Loucy (cell line): Measurements from ENCODE around the gene IRF3.

Experiments used
- H2AFZ ChIP-seq: fragments of 200-600 bp; sonication (generic); 2 replicates; pipeline ENCODE4 v1.6.0; 2016; ENCODE audit warnings: antibody characterized with exemption, mild to moderate bottlenecking, low read length, moderate library complexity
- H3F3A ChIP-seq: fragments of 200-600 bp; 2 replicates; pipeline ENCODE4 v1.6.0; 2016; ENCODE audit warnings: antibody characterized with exemption, low read depth, mild to moderate bottlenecking
- H3K27me3 ChIP-seq: fragments of 200-600 bp; sonication (generic); 2 replicates; pipeline ENCODE4 v1.6.1; 2014; ENCODE audit warnings: low read length, mild to moderate bottlenecking; ENCODE audit not compliant: insufficient read depth, poor library complexity, severe bottlenecking
- H3K36me3 ChIP-seq: fragments of 200-600 bp; sonication (generic); 2 replicates; pipeline ENCODE4 v1.6.1; 2016; ENCODE audit warnings: low read length; ENCODE audit not compliant: insufficient read depth
- H3K4me1 ChIP-seq: fragments of 200-600 bp; sonication (generic); 2 replicates; pipeline ENCODE4 v1.5.1; 2014; ENCODE audit warnings: low read length, mild to moderate bottlenecking; ENCODE audit not compliant: insufficient read depth, poor library complexity, severe bottlenecking
- H3K4me2 ChIP-seq: fragments of 200-600 bp; sonication (generic); 2 replicates; pipeline ENCODE4 v1.6.0; 2014; ENCODE audit warnings: antibody characterized with exemption, low read length, low read depth, mild to moderate bottlenecking; ENCODE audit not compliant: poor library complexity, severe bottlenecking
- H3K4me3 ChIP-seq: fragments of 200-600 bp; sonication (generic); 2 replicates; pipeline ENCODE4 v1.5.1; 2014; ENCODE audit warnings: low read length, mild to moderate bottlenecking, mixed read lengths; ENCODE audit not compliant: poor library complexity, severe bottlenecking
- H3K79me2 ChIP-seq: fragments of 200-600 bp; sonication (generic); 2 replicates; pipeline ENCODE4 v1.6.1; 2014; ENCODE audit warnings: low read length; ENCODE audit not compliant: insufficient read depth
- H3K9ac ChIP-seq: fragments of 200-600 bp; sonication (generic); 2 replicates; pipeline ENCODE4 v1.6.0; 2014; ENCODE audit warnings: mild to moderate bottlenecking, low read depth, low read length, moderate library complexity; ENCODE audit not compliant: poor library complexity, severe bottlenecking
- H3K9me2 ChIP-seq: fragments of 200-600 bp; sonication (generic); replicated peaks from 2 replicates; pipeline ENCODE4 v1.6.1; 2016; ENCODE audit warnings: low read depth, low read length, mixed read lengths
- H3K9me3 ChIP-seq: fragments of 200-600 bp; sonication (generic); 2 replicates; pipeline ENCODE4 v1.6.1; 2014; ENCODE audit warnings: mild to moderate bottlenecking, antibody characterized with exemption, low read length, low read depth; ENCODE audit not compliant: insufficient read depth
- H4K20me1 ChIP-seq: fragments of 200-600 bp; sonication (generic); 2 replicates; pipeline ENCODE4 v1.6.0; 2014; ENCODE audit warnings: antibody characterized with exemption, low read length, mild to moderate bottlenecking; ENCODE audit not compliant: insufficient read depth, poor library complexity, severe bottlenecking
- EZH2phosphoT487 ChIP-seq: fragments of 200-600 bp; IDR thresholded peaks from 2 replicates; pipeline ENCODE4 v1.6.1; 2018; ENCODE audit warnings: antibody characterized with exemption, mild to moderate bottlenecking, moderate library complexity, borderline replicate concordance
- TF ChIP-seq, protein P1 (sequence below): fragments of 200-600 bp; sonication (generic); conservative IDR thresholded peaks from 2 replicates; pipeline ENCODE4 v1.5.1; 2014; ENCODE audit warnings: mild to moderate bottlenecking, antibody characterized with exemption, low read length

The IRF3 gene

DNA sequence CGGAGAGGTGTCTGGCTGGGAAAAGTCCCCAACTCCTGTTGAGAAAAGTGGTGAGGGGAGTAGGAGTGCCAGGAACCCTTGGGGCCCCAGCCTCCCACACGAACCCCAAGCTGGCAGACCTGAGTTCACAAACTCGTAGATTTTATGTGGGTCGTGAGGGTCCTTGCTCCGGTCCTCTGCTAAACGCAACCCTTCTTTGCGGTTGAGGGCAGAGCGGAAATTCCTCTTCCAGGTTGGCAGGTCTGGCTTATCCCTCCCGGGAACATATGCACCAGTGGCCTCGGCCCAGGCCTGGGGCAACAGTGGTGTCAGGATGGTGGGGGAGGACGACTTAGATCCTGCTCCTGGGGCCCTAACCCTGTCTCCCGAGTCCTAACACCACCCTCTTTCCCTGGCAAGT, 2.4 kb downstream of the IRF3 start:
- peaks cover 21% of the 10 kb centered on the region for H3K4me1 ChIP-seq
- no peaks in the 10 kb centered on the region for H3F3A ChIP-seq
- H3K9ac ChIP-seq = no peak overlapping the region
- no peaks in the 10 kb centered on the region for H3K27me3 ChIP-seq
- no peak overlapping the region for H2AFZ ChIP-seq
- peak overlapping the region; percentile 97 for H3K4me3 ChIP-seq
- H4K20me1 ChIP-seq = peaks cover 17% of the 10 kb centered on the region
- H3K4me2 ChIP-seq = peak overlapping the region; percentile 93
- H3K9me2 ChIP-seq = no peaks in the 10 kb centered on the region
- TF ChIP-seq, protein P1, sequence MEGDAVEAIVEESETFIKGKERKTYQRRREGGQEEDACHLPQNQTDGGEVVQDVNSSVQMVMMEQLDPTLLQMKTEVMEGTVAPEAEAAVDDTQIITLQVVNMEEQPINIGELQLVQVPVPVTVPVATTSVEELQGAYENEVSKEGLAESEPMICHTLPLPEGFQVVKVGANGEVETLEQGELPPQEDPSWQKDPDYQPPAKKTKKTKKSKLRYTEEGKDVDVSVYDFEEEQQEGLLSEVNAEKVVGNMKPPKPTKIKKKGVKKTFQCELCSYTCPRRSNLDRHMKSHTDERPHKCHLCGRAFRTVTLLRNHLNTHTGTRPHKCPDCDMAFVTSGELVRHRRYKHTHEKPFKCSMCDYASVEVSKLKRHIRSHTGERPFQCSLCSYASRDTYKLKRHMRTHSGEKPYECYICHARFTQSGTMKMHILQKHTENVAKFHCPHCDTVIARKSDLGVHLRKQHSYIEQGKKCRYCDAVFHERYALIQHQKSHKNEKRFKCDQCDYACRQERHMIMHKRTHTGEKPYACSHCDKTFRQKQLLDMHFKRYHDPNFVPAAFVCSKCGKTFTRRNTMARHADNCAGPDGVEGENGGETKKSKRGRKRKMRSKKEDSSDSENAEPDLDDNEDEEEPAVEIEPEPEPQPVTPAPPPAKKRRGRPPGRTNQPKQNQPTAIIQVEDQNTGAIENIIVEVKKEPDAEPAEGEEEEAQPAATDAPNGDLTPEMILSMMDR = no peak
- no peak for TF ChIP-seq EZH2phosphoT487
- no peaks in the 10 kb centered on the region for H3K9me3 ChIP-seq
- H3K36me3 ChIP-seq = peaks cover 34% of the 10 kb centered on the region; the same call in 1 of the 2 replicates
- peaks cover 42% of the 10 kb centered on the region for H3K79me2 ChIP-seq

DNA sequence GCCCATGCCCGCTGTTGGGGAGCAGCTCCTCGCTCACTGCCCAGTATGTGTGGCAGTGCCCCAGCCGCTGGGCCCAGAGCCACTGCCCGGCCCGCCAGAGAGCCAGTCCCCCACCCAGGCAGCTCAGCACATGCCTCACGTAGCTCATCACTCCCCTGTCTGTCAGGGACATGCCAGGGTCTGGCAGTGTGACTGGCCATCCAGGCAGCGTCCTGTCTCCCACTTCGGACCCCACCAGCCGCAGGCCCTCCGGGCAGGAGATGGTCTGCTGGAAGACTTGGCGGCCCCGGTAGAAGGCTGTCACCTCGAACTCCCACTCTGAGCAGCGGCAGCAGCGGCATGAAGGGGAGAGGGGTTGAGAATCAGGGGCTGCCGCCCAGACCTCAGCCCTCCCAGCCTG, 3.6 kb downstream of the IRF3 start:
- peaks cover 41% of the 10 kb centered on the region for H3K79me2 ChIP-seq
- no peaks in the 10 kb centered on the region for H3K9me3 ChIP-seq
- H3K9me2 ChIP-seq = no peaks in the 10 kb centered on the region
- no peak overlapping the region for H3K4me2 ChIP-seq
- peaks cover 14% of the 10 kb centered on the region for H3K4me1 ChIP-seq
- no peak overlapping the region for H3K9ac ChIP-seq
- H2AFZ ChIP-seq = no peak overlapping the region
- TF ChIP-seq EZH2phosphoT487 = no peak
- TF ChIP-seq, protein P1 = no peak
- peaks cover 37% of the 10 kb centered on the region; the same call in 1 of the 2 replicates for H3K36me3 ChIP-seq
- H4K20me1 ChIP-seq = peaks cover 17% of the 10 kb centered on the region
- H3F3A ChIP-seq = no peaks in the 10 kb centered on the region
- H3K4me3 ChIP-seq = no peak overlapping the region
- H3K27me3 ChIP-seq = no peaks in the 10 kb centered on the region

DNA sequence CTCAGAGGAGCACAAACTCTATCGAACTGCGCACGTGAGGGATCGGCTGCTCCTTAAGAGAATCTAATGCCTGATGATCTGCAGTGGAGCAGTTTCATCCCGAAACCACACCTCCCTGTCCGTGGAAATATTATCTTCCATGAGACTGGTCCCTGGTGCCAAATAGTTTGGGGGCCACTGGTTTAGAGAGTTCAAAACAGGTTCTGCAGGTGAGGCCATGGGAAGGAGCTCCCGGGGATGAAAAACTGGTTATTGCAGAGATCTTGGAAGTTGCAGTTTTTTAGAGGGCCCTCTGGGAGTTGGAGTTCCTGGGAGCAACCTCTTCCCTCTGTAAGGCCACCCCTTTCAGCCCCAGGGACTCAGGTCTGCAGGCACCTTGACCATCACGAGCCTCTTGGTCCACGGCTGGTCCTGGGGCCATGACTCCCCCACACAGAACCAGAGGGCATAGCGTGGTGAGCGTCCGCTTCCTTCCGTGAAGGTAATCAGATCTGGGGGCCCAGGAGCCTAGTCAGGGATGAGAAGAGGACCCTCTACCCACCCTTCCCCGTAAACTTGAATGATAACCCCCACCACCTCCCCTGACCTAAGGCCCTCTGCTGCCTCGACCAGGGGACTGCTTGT, 5.2 kb downstream of the IRF3 start:
- H3K4me3 ChIP-seq = no peak overlapping the region
- no peaks in the 10 kb centered on the region for H3K9me3 ChIP-seq
- no peak overlapping the region for H2AFZ ChIP-seq
- no peaks in the 10 kb centered on the region for H3K27me3 ChIP-seq
- H3K79me2 ChIP-seq = peaks cover 29% of the 10 kb centered on the region
- no peak overlapping the region for H3K9ac ChIP-seq
- peaks cover 17% of the 10 kb centered on the region for H4K20me1 ChIP-seq
- peaks cover 46% of the 10 kb centered on the region; the same call in 1 of the 2 replicates for H3K36me3 ChIP-seq
- TF ChIP-seq, protein P1 = no peak
- no peak for TF ChIP-seq EZH2phosphoT487
- H3K4me2 ChIP-seq = no peak overlapping the region
- no peaks in the 10 kb centered on the region for H3F3A ChIP-seq
- H3K9me2 ChIP-seq = no peaks in the 10 kb centered on the region
- H3K4me1 ChIP-seq = peaks cover 5% of the 10 kb centered on the region
